IMR-90 (cell line): ENCODE results near the gene FBXO17.

Source experiments
- CEBPB ChIP-seq: IDR thresholded peaks from 2 replicates; pipeline ENCODE4 v1.6.1; 2012; ENCODE audit warnings: low read depth, low read length, improper control_type of control experiment
- CHD1 ChIP-seq: IDR thresholded peaks from 2 replicates; pipeline ENCODE4 v1.6.1; 2012; ENCODE audit warnings: low read depth, low read length, improper control_type of control experiment
- CTCF ChIP-seq: conservative IDR thresholded peaks from 2 replicates; pipeline ENCODE4 v1.5.1; 2012; ENCODE audit warnings: mild to moderate bottlenecking, low read depth, low read length, improper control_type of control experiment
- MAFK ChIP-seq: IDR thresholded peaks from 2 replicates; pipeline ENCODE4 v1.6.1; 2012; ENCODE audit warnings: low read depth, low read length, improper control_type of control experiment
- MAZ ChIP-seq: IDR thresholded peaks from 2 replicates; pipeline ENCODE4 v1.6.1; 2012; ENCODE audit warnings: low read depth, mild to moderate bottlenecking, low read length, improper control_type of control experiment, moderate library complexity, borderline replicate concordance
- NFE2L2 ChIP-seq: fragments of 150-350 bp; IDR thresholded peaks from 2 replicates; pipeline ENCODE4 v1.6.1; 2016; ENCODE audit warnings: low read depth, mild to moderate bottlenecking, low read length
- POLR2A ChIP-seq: IDR thresholded peaks from 2 replicates; pipeline ENCODE4 v1.6.1; 2012; ENCODE audit warnings: mild to moderate bottlenecking, low read depth, low read length
- RAD21 ChIP-seq: IDR thresholded peaks from 2 replicates; pipeline ENCODE4 v1.6.1; 2012; ENCODE audit warnings: low read length, improper control_type of control experiment
- RCOR1 ChIP-seq: IDR thresholded peaks from 2 replicates; pipeline ENCODE4 v1.6.1; 2012; ENCODE audit warnings: mild to moderate bottlenecking, low read length, improper control_type of control experiment; ENCODE audit not compliant: insufficient replicate concordance
- SMC3 ChIP-seq: fragments of 150-350 bp; IDR thresholded peaks from 2 replicates; pipeline ENCODE4 v1.6.1; 2016; ENCODE audit warnings: low read depth, mild to moderate bottlenecking, antibody characterized with exemption, low read length, moderate library complexity
- TF ChIP-seq, protein P1 (sequence below): fragments of 150-350 bp; IDR thresholded peaks from 2 replicates; pipeline ENCODE4 v1.6.1; 2017; ENCODE audit warnings: mild to moderate bottlenecking, antibody characterized with exemption, low read length, low read depth

DNA sequence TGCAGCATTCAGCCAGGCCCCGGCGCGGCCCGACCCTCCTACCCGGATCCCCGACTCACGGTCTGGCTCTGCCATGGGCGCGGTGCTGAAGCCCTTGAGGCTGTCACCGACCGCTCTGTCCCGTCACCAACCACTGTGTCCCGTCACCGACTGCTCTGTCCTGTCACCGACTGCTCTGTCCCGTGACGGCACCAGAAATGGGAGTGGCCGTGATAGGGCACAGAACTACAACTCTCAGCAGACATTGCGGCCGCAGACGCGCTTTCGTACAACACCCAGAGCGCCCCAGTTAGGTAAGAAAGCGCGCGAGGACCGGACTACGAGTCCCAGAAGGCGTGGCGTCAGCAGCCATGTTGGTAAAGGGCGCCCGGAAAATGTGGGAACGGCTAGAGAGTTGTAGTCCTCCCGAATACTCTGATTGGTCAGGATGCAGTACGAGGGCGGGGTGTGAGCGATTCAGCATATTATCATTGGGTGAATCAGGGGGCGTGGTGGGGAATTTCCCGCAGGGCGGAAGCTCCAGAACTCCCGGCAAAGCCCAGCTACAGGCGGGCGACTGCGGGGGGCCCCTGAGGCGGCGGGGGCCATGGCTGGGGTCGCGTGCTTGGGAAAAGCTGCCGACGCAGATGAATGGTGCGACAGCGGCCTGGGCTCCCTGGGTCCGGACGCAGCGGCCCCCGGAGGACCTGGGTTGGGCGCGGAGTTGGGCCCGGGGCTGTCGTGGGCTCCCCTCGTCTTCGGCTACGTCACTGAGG, 75.9 kb downstream of the FBXO17 start, which contains the start of the genes NFKBIB and SIRT2:
- no peak for TF ChIP-seq CTCF
- peak; percentile 87 for TF ChIP-seq POLR2A
- TF ChIP-seq NFE2L2: no peak
- TF ChIP-seq SMC3: no peak
- TF ChIP-seq, protein P1, sequence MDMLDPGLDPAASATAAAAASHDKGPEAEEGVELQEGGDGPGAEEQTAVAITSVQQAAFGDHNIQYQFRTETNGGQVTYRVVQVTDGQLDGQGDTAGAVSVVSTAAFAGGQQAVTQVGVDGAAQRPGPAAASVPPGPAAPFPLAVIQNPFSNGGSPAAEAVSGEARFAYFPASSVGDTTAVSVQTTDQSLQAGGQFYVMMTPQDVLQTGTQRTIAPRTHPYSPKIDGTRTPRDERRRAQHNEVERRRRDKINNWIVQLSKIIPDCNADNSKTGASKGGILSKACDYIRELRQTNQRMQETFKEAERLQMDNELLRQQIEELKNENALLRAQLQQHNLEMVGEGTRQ: no peak; the same call in 1 of the 2 replicates
- no peak for TF ChIP-seq RAD21
- peak; percentile 47; the same call in 1 of the 2 replicates for TF ChIP-seq MAZ
- peak; percentile 77 for TF ChIP-seq CEBPB
- TF ChIP-seq MAFK: no peak; the same call in 1 of the 2 replicates
- TF ChIP-seq CHD1: no peak
- no peak for TF ChIP-seq RCOR1
